Measurements from ENCODE around the gene COG6. TPM values are rescaled to one million over a fixed set of nuclear protein-coding genes. Genes with fewer than 3 reads are reported as not detected.

The COG6 gene
- total and polyA plus RNA-seq, 2 of the 4 experiments (the other 2 are of a cell fraction), result 22.8 to 37.5 TPM

DNA sequence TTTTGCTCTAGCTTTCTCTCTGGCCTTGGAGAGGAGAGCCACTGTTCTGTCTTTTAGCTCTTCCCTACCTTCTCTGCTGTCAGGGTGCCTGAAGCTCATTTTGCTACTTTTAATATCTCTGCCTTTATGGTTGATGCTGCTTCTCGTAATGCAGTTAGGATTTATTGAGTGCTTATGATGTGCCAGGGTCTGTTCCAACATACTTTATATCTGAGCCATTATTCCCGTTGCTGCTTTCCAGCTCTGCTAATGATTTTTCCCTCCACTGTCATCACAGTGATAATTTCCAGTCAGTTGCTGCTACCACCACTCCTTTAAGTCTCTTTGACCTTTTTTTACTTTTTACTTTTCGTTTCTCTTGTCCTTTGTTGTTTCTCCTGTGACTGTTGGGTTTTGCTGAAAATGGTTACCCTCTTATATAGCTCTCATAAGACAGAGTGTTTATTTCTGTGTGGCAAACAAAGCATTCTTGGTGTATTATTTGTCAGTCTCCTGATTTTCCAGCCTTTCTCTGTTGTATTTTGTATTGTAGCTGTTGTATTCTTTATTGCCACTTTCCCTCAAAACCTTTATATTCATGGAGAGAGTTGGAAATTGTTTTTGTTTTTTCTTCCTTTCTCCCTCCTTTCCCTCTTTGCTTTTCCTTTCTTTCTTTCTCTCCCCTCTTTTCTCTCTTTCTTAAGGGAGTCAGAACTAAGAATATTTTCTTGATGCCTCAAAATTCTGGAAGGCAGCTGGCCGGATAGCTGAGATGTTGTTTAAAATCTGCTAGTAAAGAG, 37.4 kb downstream of the COG6 start:
- dilution Hi-C loops (cut with HindIII; ENCODE audit: low sequenced_read_pairs, unreplicated experiment), result no loop called here
- peak overlapping the region in 1 of 2 experiments; percentile 26; a peak in 2 of 4 replicates for H4K8ac ChIP-seq (ENCODE audit: low read depth in 2 of 2, low read length in 2 of 2)
- 0 out of 2 replicates have a peak overlapping the region, but pooled peaks have one; percentile 4 for H3K14ac ChIP-seq (replicated peaks; ENCODE audit: low read depth, low read length)
- no CpG with 5 or more reads among the region's 4 CpGs for WGBS, 2 experiments (ENCODE audit: extremely low coverage in 2 of 2, insufficient read length in 1 of 2)
- no peak overlapping the region for H2BK120ac ChIP-seq (ENCODE audit: low read depth, low read length)
- no peak overlapping the region for H2AK9ac ChIP-seq (replicated peaks; ENCODE audit: low read depth, low read length, poor library complexity)
- peak overlapping the region; percentile 49 for H2BK5ac ChIP-seq (ENCODE audit: low read depth, low read length, poor library complexity, severe bottlenecking)
- peak; percentile 42 for DNase-seq
- no peaks in the 10 kb centered on the region for H3K79me1 ChIP-seq (ENCODE audit: low read depth in 1 of 2, low read length in 2 of 2)
- H3K56ac ChIP-seq (ENCODE audit: extremely low read depth, insufficient read depth, low read length), result no peak overlapping the region; the same call in 1 of the 2 replicates
- POLR2A ChIA-PET (ENCODE audit: unreplicated experiment), result no interaction called here
- peak overlapping the region; percentile 9; the same call in 1 of the 2 replicates for H3K18ac ChIP-seq (ENCODE audit: low read depth, low read length)
- ATAC-seq (ENCODE audit: low read depth), result peak; percentile 76
- H4K91ac ChIP-seq (ENCODE audit: insufficient read depth, low read depth, low read length), result no peak overlapping the region
- peaks cover 3% of the 10 kb centered on the region; the same call in 1 of the 2 replicates for H3K36me3 ChIP-seq (ENCODE audit: control insufficient read depth, insufficient read depth, low read length)
- no peak overlapping the region for H2AK5ac ChIP-seq (ENCODE audit: low read depth, low read length)
- BruUV-seq (replicated peaks), result no TSS peak
- intact Hi-C loops (cut with micrococcal nuclease), result no loop called here
- H3K4me1 ChIP-seq (ENCODE audit: control insufficient read depth, insufficient read depth, low read length), result peaks cover 8% of the 10 kb centered on the region
- peak overlapping the region; percentile 10; the same call in 1 of the 2 replicates for H3K4me3 ChIP-seq (ENCODE audit: insufficient read depth, low read depth, low read length)
- no peak overlapping the region for H2BK15ac ChIP-seq (ENCODE audit: low read depth, low read length)
- in situ Hi-C loops (cut with MboI; ENCODE audit: low sequenced_read_pairs), result loop anchor here (25.0 kb wide), 1 partner anchor 994 kb away; no protein-coding TSS in a partner anchor
- CTCF ChIA-PET, result interaction anchor here (0.6 to 1.3 kb wide), 3 partner anchors 9 to 1094 kb away, joined by 3 read pairs; no protein-coding TSS in a partner anchor
- peak overlapping the region; percentile 10; the same call in 1 of the 2 replicates for H3K23ac ChIP-seq (ENCODE audit: low read depth, low read length)
- H3K27ac ChIP-seq (ENCODE audit: insufficient read depth, low read length), result peak overlapping the region; percentile 76; the same call in 1 of the 2 replicates
- no peak overlapping the region for H2BK20ac ChIP-seq (ENCODE audit: low read depth, low read length)
- peaks cover 7% of the 10 kb centered on the region for H3K9me1 ChIP-seq (ENCODE audit: insufficient read depth, low read length)
- no peaks in the 10 kb centered on the region for H4K20me1 ChIP-seq (ENCODE audit: insufficient read depth, low read length)
- no peak overlapping the region for H2AFZ ChIP-seq (replicated peaks; ENCODE audit: low read length, poor library complexity)
- no peaks in the 10 kb centered on the region for H3K9me3 ChIP-seq (ENCODE audit: control insufficient read depth, insufficient read depth, low read length)
- no peak overlapping the region for H4K5ac ChIP-seq (ENCODE audit: low read depth, low read length)
- peak overlapping the region; percentile 73 for H3K4me2 ChIP-seq (ENCODE audit: low read depth, low read length)
- peak overlapping the region; percentile 71 for H3K9ac ChIP-seq (ENCODE audit: low read depth, low read length)
- H3K27me3 ChIP-seq (ENCODE audit: control insufficient read depth, insufficient read depth, low read length), result no peaks in the 10 kb centered on the region
- 0 out of 2 replicates have a peak overlapping the region, but pooled peaks have one; percentile 2 for H3K4ac ChIP-seq (ENCODE audit: low read depth, low read length)
- TF ChIP-seq, protein P1, sequence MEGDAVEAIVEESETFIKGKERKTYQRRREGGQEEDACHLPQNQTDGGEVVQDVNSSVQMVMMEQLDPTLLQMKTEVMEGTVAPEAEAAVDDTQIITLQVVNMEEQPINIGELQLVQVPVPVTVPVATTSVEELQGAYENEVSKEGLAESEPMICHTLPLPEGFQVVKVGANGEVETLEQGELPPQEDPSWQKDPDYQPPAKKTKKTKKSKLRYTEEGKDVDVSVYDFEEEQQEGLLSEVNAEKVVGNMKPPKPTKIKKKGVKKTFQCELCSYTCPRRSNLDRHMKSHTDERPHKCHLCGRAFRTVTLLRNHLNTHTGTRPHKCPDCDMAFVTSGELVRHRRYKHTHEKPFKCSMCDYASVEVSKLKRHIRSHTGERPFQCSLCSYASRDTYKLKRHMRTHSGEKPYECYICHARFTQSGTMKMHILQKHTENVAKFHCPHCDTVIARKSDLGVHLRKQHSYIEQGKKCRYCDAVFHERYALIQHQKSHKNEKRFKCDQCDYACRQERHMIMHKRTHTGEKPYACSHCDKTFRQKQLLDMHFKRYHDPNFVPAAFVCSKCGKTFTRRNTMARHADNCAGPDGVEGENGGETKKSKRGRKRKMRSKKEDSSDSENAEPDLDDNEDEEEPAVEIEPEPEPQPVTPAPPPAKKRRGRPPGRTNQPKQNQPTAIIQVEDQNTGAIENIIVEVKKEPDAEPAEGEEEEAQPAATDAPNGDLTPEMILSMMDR (conservative IDR thresholded peaks at IDR 0.05; ENCODE audit: low read depth, low read length), result no peak
- TF ChIP-seq BHLHE40 (IDR thresholded peaks at IDR 0.05; ENCODE audit: low read depth, low read length) (no peak), MAZ (IDR thresholded peaks at IDR 0.05; ENCODE audit: borderline replicate concordance, low read depth, low read length) (no peak), SMC3 (IDR thresholded peaks at IDR 0.05; ENCODE audit: low read depth, low read length) (no peak), RAD21 (IDR thresholded peaks at IDR 0.05; ENCODE audit: low read length) (no peak), POLR2A (IDR thresholded peaks at IDR 0.05; ENCODE audit: low read depth, low read length) (no peak), CEBPB (IDR thresholded peaks at IDR 0.05; ENCODE audit: low read depth, low read length) (no peak), RFX5 (IDR thresholded peaks at IDR 0.05; ENCODE audit: low read depth, low read length) (no peak), NFE2L2 (IDR thresholded peaks at IDR 0.05; ENCODE audit: low read depth, low read length) (no peak), MAFK (IDR thresholded peaks at IDR 0.05; ENCODE audit: low read depth, low read length) (no peak), CHD1 (IDR thresholded peaks at IDR 0.05; ENCODE audit: low read depth, low read length) (no peak), RCOR1 (IDR thresholded peaks at IDR 0.05; ENCODE audit: insufficient replicate concordance, low read length) (no peak)
- TF ChIP-seq, protein P2, sequence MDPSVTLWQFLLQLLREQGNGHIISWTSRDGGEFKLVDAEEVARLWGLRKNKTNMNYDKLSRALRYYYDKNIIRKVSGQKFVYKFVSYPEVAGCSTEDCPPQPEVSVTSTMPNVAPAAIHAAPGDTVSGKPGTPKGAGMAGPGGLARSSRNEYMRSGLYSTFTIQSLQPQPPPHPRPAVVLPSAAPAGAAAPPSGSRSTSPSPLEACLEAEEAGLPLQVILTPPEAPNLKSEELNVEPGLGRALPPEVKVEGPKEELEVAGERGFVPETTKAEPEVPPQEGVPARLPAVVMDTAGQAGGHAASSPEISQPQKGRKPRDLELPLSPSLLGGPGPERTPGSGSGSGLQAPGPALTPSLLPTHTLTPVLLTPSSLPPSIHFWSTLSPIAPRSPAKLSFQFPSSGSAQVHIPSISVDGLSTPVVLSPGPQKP (IDR thresholded peaks at IDR 0.05; ENCODE audit: borderline replicate concordance, low read depth, low read length), result no peak
- TF ChIP-seq, protein P3, sequence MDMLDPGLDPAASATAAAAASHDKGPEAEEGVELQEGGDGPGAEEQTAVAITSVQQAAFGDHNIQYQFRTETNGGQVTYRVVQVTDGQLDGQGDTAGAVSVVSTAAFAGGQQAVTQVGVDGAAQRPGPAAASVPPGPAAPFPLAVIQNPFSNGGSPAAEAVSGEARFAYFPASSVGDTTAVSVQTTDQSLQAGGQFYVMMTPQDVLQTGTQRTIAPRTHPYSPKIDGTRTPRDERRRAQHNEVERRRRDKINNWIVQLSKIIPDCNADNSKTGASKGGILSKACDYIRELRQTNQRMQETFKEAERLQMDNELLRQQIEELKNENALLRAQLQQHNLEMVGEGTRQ (IDR thresholded peaks at IDR 0.05; ENCODE audit: low read depth, low read length), result no peak

All from IMR-90 (cell line).